HepG2 (cell line): ENCODE data around the gene IZUMO4. TPM values are rescaled to one million over a fixed set of nuclear protein-coding genes. Genes with fewer than 3 reads are reported as not detected.

Experiments
- CEBPG ChIP-seq: IDR thresholded peaks from 2 replicates; pipeline ENCODE4 v1.6.1; 2016
- KDM5A ChIP-seq: fragments of 200-600 bp; sonication (generic); IDR thresholded peaks from 2 replicates; pipeline ENCODE4 v1.7.0; 2018; ENCODE audit warnings: antibody characterized with exemption, mild to moderate bottlenecking, low read length, borderline replicate concordance
- polyA plus RNA-seq, 8 experiments: library from polyadenylated mRNA; depleted of rRNA in 3 of 8; stranded (reverse) in 7 of 8; unstranded in 1 of 8; fragments of >200 nt; fragmentation: Illumina TruSeq in 4 of 8; extraction: Trizol in 4 of 8; gene quantifications; 2 replicates each; pipeline versions ENCODE4 v1.2.1 to v1.2.3, GENCODE V29; 2011 to 2016; ENCODE audit warnings: low read depth in 4 of 8, missing spikeins in 1 of 8, mixed read lengths in 1 of 8; ENCODE audit not compliant: insufficient read depth in 1 of 8
- total RNA-seq, 5 experiments: library from RNA; depleted of rRNA; stranded (reverse); fragments of >200 nt; fragmentation: Illumina TruSeq; extraction: Trizol; gene quantifications; 2 replicates each; pipeline ENCODE4 v1.2.3, GENCODE V29; 2016; ENCODE audit warnings: low read depth in 1 of 5
- TF ChIP-seq, protein P1 (sequence below): sonication (generic); formaldehyde crosslinking; IDR thresholded peaks from 2 replicates; pipeline ENCODE4 v1.4.0; 2020; ENCODE audit warnings: mild to moderate bottlenecking, missing genetic modification reagents
- TF ChIP-seq, protein P2 (sequence below): sonication (generic); formaldehyde crosslinking; IDR thresholded peaks from 2 replicates; pipeline ENCODE4 v1.4.0; 2020; ENCODE audit warnings: missing genetic modification reagents, borderline replicate concordance
- TF ChIP-seq, protein P3 (sequence below): sonication (generic); formaldehyde crosslinking; IDR thresholded peaks from 2 replicates; pipeline ENCODE4 v1.4.0; 2020; ENCODE audit warnings: mild to moderate bottlenecking, missing genetic modification reagents

IZUMO4 gene
- total and polyA plus RNA-seq, 2 of the 13 experiments (the other 11 are each of a cell fraction or from before 2014, with no cell fraction given) = 0.77 to 3.9 TPM

DNA sequence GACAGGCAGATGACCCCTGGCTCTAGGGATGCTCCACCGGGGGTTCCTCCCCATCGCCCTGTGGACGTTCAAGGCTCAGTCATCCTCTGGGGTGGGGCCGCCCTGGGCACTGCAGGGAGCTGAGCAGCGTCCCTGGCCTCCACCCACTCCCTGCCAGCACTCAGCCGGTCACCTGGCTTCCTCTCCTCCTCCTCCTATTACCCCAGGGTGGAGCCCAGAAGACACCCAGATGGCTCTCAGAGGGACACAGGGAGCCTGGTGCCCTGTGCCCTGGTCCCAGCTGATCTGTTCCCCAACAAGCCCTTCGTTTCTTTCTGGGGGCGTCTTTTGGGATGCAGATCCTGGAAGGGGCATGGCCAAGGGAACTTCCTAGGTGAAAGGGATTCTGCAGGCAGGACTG is 42.0 kb upstream of the IZUMO4 start (continued):
- TF ChIP-seq, protein P1, sequence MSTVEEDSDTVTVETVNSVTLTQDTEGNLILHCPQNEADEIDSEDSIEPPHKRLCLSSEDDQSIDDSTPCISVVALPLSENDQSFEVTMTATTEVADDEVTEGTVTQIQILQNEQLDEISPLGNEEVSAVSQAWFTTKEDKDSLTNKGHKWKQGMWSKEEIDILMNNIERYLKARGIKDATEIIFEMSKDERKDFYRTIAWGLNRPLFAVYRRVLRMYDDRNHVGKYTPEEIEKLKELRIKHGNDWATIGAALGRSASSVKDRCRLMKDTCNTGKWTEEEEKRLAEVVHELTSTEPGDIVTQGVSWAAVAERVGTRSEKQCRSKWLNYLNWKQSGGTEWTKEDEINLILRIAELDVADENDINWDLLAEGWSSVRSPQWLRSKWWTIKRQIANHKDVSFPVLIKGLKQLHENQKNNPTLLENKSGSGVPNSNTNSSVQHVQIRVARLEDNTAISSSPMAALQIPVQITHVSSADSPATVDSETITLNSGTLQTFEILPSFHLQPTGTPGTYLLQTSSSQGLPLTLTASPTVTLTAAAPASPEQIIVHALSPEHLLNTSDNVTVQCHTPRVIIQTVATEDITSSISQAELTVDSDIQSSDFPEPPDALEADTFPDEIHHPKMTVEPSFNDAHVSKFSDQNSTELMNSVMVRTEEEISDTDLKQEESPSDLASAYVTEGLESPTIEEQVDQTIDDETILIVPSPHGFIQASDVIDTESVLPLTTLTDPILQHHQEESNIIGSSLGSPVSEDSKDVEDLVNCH = no peak
- no peak for TF ChIP-seq KDM5A
- TF ChIP-seq, protein P2, sequence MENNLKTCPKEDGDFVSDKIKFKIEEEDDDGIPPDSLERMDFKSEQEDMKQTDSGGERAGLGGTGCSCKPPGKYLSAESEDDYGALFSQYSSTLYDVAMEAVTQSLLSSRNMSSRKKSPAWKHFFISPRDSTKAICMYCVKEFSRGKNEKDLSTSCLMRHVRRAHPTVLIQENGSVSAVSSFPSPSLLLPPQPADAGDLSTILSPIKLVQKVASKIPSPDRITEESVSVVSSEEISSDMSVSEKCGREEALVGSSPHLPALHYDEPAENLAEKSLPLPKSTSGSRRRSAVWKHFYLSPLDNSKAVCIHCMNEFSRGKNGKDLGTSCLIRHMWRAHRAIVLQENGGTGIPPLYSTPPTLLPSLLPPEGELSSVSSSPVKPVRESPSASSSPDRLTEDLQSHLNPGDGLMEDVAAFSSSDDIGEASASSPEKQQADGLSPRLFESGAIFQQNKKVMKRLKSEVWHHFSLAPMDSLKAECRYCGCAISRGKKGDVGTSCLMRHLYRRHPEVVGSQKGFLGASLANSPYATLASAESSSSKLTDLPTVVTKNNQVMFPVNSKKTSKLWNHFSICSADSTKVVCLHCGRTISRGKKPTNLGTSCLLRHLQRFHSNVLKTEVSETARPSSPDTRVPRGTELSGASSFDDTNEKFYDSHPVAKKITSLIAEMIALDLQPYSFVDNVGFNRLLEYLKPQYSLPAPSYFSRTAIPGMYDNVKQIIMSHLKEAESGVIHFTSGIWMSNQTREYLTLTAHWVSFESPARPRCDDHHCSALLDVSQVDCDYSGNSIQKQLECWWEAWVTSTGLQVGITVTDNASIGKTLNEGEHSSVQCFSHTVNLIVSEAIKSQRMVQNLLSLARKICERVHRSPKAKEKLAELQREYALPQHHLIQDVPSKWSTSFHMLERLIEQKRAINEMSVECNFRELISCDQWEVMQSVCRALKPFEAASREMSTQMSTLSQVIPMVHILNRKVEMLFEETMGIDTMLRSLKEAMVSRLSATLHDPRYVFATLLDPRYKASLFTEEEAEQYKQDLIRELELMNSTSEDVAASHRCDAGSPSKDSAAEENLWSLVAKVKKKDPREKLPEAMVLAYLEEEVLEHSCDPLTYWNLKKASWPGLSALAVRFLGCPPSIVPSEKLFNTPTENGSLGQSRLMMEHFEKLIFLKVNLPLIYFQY (CRISPR knock-in tag) = no peak
- TF ChIP-seq, protein P3, sequence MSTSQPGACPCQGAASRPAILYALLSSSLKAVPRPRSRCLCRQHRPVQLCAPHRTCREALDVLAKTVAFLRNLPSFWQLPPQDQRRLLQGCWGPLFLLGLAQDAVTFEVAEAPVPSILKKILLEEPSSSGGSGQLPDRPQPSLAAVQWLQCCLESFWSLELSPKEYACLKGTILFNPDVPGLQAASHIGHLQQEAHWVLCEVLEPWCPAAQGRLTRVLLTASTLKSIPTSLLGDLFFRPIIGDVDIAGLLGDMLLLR = no peak
- no peak for TF ChIP-seq CEBPG (CRISPR knock-in tag)
